ENCODE results near the gene THSD4.

THSD4 gene

GRCh38 chr15:71515375-71516186, 400.3 kb downstream of the THSD4 start:
- DNase-seq, result no peak

- DNase-seq, result no peak
Observed at GRCh38 chr15:71517751-71518150, 402.5 kb downstream of the THSD4 start.

GRCh38 chr15:71518661-71519060, 403.4 kb downstream of the THSD4 start:
- DNase-seq, result no peak

- DNase-seq, result no peak
Observed at GRCh38 chr15:71526060-71526820, 411.0 kb downstream of the THSD4 start.

- no peak for DNase-seq
Observed at GRCh38 chr15:71529361-71529760, 414.1 kb downstream of the THSD4 start.

GRCh38 chr15:71530116-71530515, 414.8 kb downstream of the THSD4 start:
- DNase-seq, result no peak

GRCh38 chr15:71532994-71533393, 417.7 kb downstream of the THSD4 start:
- peak; percentile 31 to 46 for DNase-seq

- no peak for DNase-seq
Observed at GRCh38 chr15:71538181-71538580, 422.9 kb downstream of the THSD4 start.

GRCh38 chr15:71541746-71542145, 426.5 kb downstream of the THSD4 start:
- no peak for DNase-seq

GRCh38 chr15:71542836-71543235, 427.6 kb downstream of the THSD4 start:
- no peak for DNase-seq

GRCh38 chr15:71543413-71543812, 428.1 kb downstream of the THSD4 start:
- no peak for DNase-seq

- no peak for DNase-seq
Observed at GRCh38 chr15:71545223-71545760, 430.0 kb downstream of the THSD4 start.

GRCh38 chr15:71545923-71546322, 430.7 kb downstream of the THSD4 start:
- no peak for DNase-seq

- DNase-seq, result no peak
Observed at GRCh38 chr15:71547011-71547410, 431.7 kb downstream of the THSD4 start.

GRCh38 chr15:71548401-71548807, 433.1 kb downstream of the THSD4 start:
- DNase-seq, result no peak

GRCh38 chr15:71549091-71549490, 433.8 kb downstream of the THSD4 start:
- DNase-seq, result no peak

GRCh38 chr15:71549697-71550096, 434.4 kb downstream of the THSD4 start:
- no peak for DNase-seq

- DNase-seq, result no peak
Observed at GRCh38 chr15:71551566-71551965, 436.3 kb downstream of the THSD4 start.

GRCh38 chr15:71559098-71559497, 443.8 kb downstream of the THSD4 start:
- no peak for DNase-seq

GRCh38 chr15:71559616-71560015, 444.3 kb downstream of the THSD4 start:
- no peak for DNase-seq

GRCh38 chr15:71562251-71562650, 447.0 kb downstream of the THSD4 start:
- no peak for DNase-seq

GRCh38 chr15:71564217-71564616, 448.9 kb downstream of the THSD4 start:
- no peak for DNase-seq

GRCh38 chr15:71565006-71565405, 449.7 kb downstream of the THSD4 start:
- DNase-seq, result no peak

- DNase-seq, result no peak
Observed at GRCh38 chr15:71565631-71566160, 450.4 kb downstream of the THSD4 start.

Measured in NCI-H2081 (cell line).